Right hindlimb (tissue), 1 donor: Measurements from ENCODE around the gene CD44.
A peak's percentile ranks its signal among the peaks of the same experiment; 100 is the strongest.

Experiments
- DNase-seq: peaks from one replicate; pipeline ENCODE4 v3.0.0-alpha.2; 2018

Gene CD44

DNA sequence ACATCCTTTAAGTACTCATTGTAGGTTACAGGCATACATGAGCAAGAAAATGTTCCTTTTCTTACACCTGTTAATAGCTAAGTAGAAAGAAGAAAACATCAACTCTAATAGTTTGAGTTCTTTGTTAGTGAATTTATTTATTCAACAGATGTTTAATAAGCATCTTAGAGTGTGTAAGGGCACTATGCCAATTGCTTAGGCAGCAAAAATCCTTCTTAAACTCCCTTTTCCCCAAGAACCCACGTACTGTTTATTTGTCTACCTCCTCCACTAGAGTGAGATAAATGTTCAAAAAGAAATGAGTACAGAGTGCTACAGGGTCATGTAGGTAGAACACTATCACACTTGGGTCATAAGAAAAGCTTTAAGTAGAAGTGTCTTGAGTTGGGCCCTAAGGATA lies 131.4 kb downstream of the CD44 start:
- DNase-seq: no peak

DNA sequence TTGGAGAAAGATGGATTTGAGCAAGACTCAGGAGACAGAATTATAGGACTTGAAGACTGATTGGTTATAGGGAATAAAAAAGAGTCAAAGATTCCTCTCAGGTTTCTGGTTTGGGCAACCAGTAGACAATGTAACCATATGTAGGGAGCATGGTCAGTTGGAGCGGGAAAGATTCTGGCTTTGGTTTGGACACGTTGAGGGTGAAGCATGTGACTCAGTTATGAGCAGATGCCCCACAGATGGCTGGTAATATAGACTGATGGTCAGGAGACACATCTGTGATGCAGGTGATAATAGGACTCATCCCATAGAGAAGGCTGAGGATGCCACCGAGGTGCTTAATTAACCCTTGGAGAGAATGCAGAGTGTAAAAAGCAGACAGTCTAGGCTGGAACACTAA lies 132.1 kb downstream of the CD44 start:
- no peak for DNase-seq

- DNase-seq: no peak
These were observed 133.5 kb downstream of the CD44 start for GRCh38 chr11:35272391-35272902.

- peak; percentile 23 for DNase-seq
These were observed 136.2 kb downstream of the CD44 start for GRCh38 chr11:35274909-35275785.

GRCh38 chr11:35275786-35276170 lies 136.8 kb downstream of the CD44 start:
- no peak for DNase-seq

DNA sequence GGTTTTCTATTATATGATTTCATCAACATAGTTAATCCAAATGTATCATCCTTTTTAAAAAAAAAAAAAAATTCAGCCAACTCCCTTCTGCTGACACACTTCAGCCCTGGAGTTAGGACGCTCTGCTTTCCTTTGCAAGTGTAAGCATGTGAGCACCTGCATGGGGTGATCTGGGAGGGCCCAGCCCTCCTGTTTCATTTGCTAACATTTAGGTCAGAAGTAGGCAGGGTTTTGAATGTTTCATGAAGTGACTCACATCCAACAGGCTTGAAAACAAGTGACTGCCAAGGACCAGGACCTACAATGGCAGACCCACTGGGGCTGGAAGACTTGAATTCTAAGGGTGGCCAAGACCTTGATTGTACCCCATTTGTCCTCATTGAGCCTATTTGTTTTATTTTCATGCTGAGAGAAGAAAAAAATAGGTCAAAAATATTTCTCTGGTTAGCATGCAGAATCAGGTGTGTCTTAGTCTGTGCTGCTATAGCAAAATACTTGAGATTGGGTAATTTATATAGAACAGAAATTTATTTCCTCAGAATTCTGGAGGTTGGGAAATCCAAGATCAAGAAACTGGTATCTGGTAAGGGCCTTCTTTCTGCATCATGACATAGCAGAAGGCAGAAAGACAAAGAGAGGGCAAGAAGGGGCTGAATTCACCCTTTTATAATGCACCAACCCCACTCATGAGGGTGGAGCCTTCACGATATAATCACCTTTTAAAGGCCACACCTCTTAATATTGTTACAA lies 137.6 kb downstream of the CD44 start:
- no peak for DNase-seq

DNA sequence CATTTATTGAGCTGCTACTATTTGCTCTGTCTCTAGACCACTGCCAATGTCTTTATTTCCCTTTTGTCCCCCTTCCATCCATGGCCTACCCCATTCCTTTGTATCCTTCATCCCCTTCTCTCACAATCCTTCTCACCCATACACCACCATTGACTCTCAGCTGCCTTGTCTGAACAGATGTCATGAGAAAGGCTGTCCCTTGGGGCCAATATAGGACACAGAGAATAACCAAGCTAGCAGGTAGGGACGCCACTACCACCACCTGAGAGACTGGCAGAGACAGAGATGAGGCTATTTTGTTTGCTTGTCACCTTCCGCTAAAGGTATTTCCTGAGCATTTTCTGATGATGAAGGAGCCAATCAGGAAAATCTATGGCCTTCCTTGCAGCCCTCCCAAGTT lies 138.9 kb downstream of the CD44 start:
- DNase-seq: no peak

- peak; percentile 22 for DNase-seq
These were observed 141.8 kb downstream of the CD44 start for GRCh38 chr11:35280727-35281126.

DNA sequence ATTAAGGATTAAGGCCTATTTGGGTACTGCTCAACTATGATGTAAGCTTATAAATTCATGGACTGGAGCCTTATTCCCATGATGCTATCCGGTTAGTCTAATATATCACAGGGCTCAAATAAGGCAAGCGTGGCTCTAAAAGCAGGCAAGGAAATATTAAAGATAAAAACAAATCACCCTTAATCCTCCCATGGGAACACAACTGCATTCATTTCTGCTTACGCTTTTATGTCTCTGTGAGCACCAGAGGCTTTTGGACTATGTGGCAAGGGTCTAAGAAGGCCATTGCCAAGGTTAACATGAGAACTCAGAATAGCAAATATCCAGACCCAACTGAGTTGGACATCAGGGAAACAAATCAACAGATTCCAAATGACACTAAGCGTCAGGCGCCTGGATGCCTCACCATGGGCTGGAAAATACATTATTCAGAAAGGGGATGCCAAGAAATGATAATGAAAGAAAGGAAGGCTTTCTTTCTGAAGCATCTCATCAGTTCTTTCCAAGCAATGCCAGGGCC lies 142.3 kb downstream of the CD44 start:
- DNase-seq: peak; percentile 54
